ENCODE results near the gene OR52B4. TPM values are rescaled to one million over a fixed set of nuclear protein-coding genes. Genes with fewer than 3 reads are reported as not detected.

Gene OR52B4
- total RNA-seq, 2 experiments from 2014 or later, result not detected

DNA sequence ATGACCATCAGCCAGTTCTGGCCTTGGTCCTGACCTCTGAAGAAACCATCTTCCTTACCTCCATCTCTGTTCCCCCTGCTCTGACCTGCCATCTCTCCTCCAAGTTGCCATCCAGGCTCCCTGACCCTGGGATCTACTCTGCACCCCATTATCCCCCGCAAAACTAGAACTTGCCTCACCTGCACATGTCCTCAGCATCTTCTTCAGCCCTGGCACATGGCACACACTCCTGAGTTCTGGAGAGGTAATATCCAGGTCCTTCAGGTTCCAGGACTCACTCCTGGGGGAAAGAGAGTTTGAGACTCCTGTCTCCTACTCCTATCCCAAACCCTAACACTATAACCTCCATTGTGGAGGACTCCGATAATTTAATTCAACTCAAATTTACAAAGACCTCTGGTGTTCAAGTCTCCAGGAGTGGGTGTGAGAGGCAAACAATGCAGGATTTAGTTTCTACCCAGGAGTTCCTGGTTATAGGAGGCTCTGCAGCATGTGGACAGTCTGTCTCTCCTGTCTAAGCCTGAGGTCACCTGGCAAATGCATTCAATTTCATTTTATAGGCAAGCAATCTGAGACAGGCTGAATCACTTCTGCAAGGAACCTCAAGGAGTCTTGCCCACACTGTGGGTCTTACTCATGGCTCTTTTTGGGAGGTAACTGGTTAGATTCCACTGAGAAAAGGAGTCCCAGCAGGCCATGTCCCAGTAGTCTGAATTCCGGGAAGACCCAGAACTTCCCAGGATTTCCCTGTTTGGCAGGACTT lies 18.0 kb upstream of the OR52B4 start:
- POLR2A ChIA-PET, result interaction anchor here (0.7 kb wide), 1 partner anchor 978 kb away, joined by 3 read pairs; no protein-coding TSS in a partner anchor
- Histone ChIP-seq H3K27ac (ENCODE audit: low read depth, low read length, poor library complexity, severe bottlenecking) (no peak overlapping the region), H4K20me1 (ENCODE audit: insufficient read depth, low read length) (no peaks in the 10 kb centered on the region), H3K79me2 (ENCODE audit: insufficient read depth, low read depth, low read length) (no peaks in the 10 kb centered on the region), H3K9me3 (ENCODE audit: low read length) (no peaks in the 10 kb centered on the region), H3K4me3 (ENCODE audit: low read depth, low read length, poor library complexity, severe bottlenecking) (no peak overlapping the region), H3K9me2 (ENCODE audit: insufficient read depth, low read length) (no peaks in the 10 kb centered on the region), H3K36me3 (ENCODE audit: insufficient read depth, low read length) (peaks cover 24% of the 10 kb centered on the region), H3K4me2 (ENCODE audit: low read length) (no peak overlapping the region), H2AFZ (ENCODE audit: low read length) (no peak overlapping the region), H3K4me1 (ENCODE audit: insufficient read depth, low read length, poor library complexity, severe bottlenecking) (no peaks in the 10 kb centered on the region)
- no peak for DNase-seq (ENCODE audit: low spot score)
- BruUV-seq (replicated peaks), result no TSS peak
- CTCF ChIA-PET (ENCODE audit: unreplicated experiment), result no interaction called here
- intact Hi-C loops (cut with micrococcal nuclease; ENCODE audit: unreplicated experiment), result no loop called here
- TF ChIP-seq EZH2phosphoT487 (IDR thresholded peaks at IDR 0.05; ENCODE audit: borderline replicate concordance, low read depth, low read length) (no peak), CTCF (conservative IDR thresholded peaks at IDR 0.05; ENCODE audit: low read length) (no peak)

- no peak overlapping the region for H3K27ac ChIP-seq (ENCODE audit: low read depth, low read length, poor library complexity, severe bottlenecking)
- no peak for DNase-seq (ENCODE audit: low spot score)
- H3K79me2 ChIP-seq (ENCODE audit: insufficient read depth, low read depth, low read length), result no peaks in the 10 kb centered on the region
- H3K9me3 ChIP-seq (ENCODE audit: low read length), result no peaks in the 10 kb centered on the region
- BruUV-seq (replicated peaks), result no TSS peak
- intact Hi-C loops (cut with micrococcal nuclease; ENCODE audit: unreplicated experiment), result no loop called here
- H2AFZ ChIP-seq (ENCODE audit: low read length), result no peak overlapping the region
- no peaks in the 10 kb centered on the region for H3K9me2 ChIP-seq (ENCODE audit: insufficient read depth, low read length)
- no peaks in the 10 kb centered on the region for H3K36me3 ChIP-seq (ENCODE audit: insufficient read depth, low read length)
- no peak overlapping the region for H3K4me2 ChIP-seq (ENCODE audit: low read length)
- ChIA-PET CTCF (ENCODE audit: unreplicated experiment) (no interaction called here), POLR2A (no interaction called here)
- TF ChIP-seq CTCF (conservative IDR thresholded peaks at IDR 0.05; ENCODE audit: low read length) (no peak), EZH2phosphoT487 (IDR thresholded peaks at IDR 0.05; ENCODE audit: borderline replicate concordance, low read depth, low read length) (no peak)
- H3K4me3 ChIP-seq (ENCODE audit: low read depth, low read length, poor library complexity, severe bottlenecking), result no peak overlapping the region
- no peaks in the 10 kb centered on the region for H4K20me1 ChIP-seq (ENCODE audit: insufficient read depth, low read length)
- H3K4me1 ChIP-seq (ENCODE audit: insufficient read depth, low read length, poor library complexity, severe bottlenecking), result no peaks in the 10 kb centered on the region
These were observed 13.7 kb upstream of the OR52B4 start for GRCh38 chr11:4381901-4382300.

GRCh38 chr11:4375431-4376140 lies 7.4 kb upstream of the OR52B4 start:
- Histone ChIP-seq H3K79me2 (ENCODE audit: insufficient read depth, low read depth, low read length) (no peaks in the 10 kb centered on the region), H4K20me1 (ENCODE audit: insufficient read depth, low read length) (no peaks in the 10 kb centered on the region), H3K4me1 (ENCODE audit: insufficient read depth, low read length, poor library complexity, severe bottlenecking) (no peaks in the 10 kb centered on the region), H2AFZ (ENCODE audit: low read length) (no peak overlapping the region), H3K4me2 (ENCODE audit: low read length) (no peak overlapping the region), H3K9me3 (ENCODE audit: low read length) (no peaks in the 10 kb centered on the region), H3K27ac (ENCODE audit: low read depth, low read length, poor library complexity, severe bottlenecking) (no peak overlapping the region), H3K9me2 (ENCODE audit: insufficient read depth, low read length) (no peaks in the 10 kb centered on the region), H3K4me3 (ENCODE audit: low read depth, low read length, poor library complexity, severe bottlenecking) (no peak overlapping the region), H3K36me3 (ENCODE audit: insufficient read depth, low read length) (no peaks in the 10 kb centered on the region)
- ChIA-PET CTCF (ENCODE audit: unreplicated experiment) (no interaction called here), POLR2A (no interaction called here)
- intact Hi-C loops (cut with micrococcal nuclease; ENCODE audit: unreplicated experiment), result no loop called here
- TF ChIP-seq CTCF (conservative IDR thresholded peaks at IDR 0.05; ENCODE audit: low read length) (no peak), EZH2phosphoT487 (IDR thresholded peaks at IDR 0.05; ENCODE audit: borderline replicate concordance, low read depth, low read length) (no peak)
- no TSS peak for BruUV-seq (replicated peaks)
- DNase-seq (ENCODE audit: low spot score), result no peak

Data from OCI-LY7 (cell line).